Measurements from ENCODE around the gene TNS3.

DNA sequence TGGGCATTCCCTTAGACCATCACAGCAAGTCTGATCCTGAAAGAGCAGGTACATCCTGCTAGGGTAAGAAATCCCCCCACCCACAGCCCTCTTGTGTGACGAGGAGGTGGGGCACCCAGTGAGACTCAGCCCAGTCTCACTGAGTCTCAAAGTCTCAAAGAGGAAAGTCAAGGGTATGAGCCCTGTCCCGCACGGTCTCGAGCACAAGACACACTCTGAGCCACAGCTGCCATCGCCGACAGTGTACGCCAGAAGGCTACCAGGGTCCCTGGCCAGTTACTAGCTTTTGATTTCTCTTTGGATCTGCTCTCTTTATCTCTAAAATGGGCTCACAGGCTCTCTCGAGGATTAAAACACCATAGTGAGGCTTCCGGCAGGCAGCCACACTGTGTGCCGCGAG is 190.2 kb downstream of the TNS3 start:
- TF ChIP-seq, protein P1, sequence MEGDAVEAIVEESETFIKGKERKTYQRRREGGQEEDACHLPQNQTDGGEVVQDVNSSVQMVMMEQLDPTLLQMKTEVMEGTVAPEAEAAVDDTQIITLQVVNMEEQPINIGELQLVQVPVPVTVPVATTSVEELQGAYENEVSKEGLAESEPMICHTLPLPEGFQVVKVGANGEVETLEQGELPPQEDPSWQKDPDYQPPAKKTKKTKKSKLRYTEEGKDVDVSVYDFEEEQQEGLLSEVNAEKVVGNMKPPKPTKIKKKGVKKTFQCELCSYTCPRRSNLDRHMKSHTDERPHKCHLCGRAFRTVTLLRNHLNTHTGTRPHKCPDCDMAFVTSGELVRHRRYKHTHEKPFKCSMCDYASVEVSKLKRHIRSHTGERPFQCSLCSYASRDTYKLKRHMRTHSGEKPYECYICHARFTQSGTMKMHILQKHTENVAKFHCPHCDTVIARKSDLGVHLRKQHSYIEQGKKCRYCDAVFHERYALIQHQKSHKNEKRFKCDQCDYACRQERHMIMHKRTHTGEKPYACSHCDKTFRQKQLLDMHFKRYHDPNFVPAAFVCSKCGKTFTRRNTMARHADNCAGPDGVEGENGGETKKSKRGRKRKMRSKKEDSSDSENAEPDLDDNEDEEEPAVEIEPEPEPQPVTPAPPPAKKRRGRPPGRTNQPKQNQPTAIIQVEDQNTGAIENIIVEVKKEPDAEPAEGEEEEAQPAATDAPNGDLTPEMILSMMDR (IDR thresholded peaks at IDR 0.05) = no peak
- no peak; the same call in 1 of the 2 replicates for TF ChIP-seq POLR2AphosphoS5 (IDR thresholded peaks at IDR 0.05; ENCODE audit: low read depth, low read length)
- TF ChIP-seq SIN3A (IDR thresholded peaks at IDR 0.05; ENCODE audit: borderline replicate concordance, insufficient read depth, low read depth, low read length) = no peak
- TF ChIP-seq, protein P2, sequence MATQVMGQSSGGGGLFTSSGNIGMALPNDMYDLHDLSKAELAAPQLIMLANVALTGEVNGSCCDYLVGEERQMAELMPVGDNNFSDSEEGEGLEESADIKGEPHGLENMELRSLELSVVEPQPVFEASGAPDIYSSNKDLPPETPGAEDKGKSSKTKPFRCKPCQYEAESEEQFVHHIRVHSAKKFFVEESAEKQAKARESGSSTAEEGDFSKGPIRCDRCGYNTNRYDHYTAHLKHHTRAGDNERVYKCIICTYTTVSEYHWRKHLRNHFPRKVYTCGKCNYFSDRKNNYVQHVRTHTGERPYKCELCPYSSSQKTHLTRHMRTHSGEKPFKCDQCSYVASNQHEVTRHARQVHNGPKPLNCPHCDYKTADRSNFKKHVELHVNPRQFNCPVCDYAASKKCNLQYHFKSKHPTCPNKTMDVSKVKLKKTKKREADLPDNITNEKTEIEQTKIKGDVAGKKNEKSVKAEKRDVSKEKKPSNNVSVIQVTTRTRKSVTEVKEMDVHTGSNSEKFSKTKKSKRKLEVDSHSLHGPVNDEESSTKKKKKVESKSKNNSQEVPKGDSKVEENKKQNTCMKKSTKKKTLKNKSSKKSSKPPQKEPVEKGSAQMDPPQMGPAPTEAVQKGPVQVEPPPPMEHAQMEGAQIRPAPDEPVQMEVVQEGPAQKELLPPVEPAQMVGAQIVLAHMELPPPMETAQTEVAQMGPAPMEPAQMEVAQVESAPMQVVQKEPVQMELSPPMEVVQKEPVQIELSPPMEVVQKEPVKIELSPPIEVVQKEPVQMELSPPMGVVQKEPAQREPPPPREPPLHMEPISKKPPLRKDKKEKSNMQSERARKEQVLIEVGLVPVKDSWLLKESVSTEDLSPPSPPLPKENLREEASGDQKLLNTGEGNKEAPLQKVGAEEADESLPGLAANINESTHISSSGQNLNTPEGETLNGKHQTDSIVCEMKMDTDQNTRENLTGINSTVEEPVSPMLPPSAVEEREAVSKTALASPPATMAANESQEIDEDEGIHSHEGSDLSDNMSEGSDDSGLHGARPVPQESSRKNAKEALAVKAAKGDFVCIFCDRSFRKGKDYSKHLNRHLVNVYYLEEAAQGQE (IDR thresholded peaks at IDR 0.05; ENCODE audit: insufficient read depth in 1 of 2, low read depth in 2 of 2, low read length in 1 of 2) = no peak
